ENCODE data around the gene AKR1B1.

Gene AKR1B1

DNA sequence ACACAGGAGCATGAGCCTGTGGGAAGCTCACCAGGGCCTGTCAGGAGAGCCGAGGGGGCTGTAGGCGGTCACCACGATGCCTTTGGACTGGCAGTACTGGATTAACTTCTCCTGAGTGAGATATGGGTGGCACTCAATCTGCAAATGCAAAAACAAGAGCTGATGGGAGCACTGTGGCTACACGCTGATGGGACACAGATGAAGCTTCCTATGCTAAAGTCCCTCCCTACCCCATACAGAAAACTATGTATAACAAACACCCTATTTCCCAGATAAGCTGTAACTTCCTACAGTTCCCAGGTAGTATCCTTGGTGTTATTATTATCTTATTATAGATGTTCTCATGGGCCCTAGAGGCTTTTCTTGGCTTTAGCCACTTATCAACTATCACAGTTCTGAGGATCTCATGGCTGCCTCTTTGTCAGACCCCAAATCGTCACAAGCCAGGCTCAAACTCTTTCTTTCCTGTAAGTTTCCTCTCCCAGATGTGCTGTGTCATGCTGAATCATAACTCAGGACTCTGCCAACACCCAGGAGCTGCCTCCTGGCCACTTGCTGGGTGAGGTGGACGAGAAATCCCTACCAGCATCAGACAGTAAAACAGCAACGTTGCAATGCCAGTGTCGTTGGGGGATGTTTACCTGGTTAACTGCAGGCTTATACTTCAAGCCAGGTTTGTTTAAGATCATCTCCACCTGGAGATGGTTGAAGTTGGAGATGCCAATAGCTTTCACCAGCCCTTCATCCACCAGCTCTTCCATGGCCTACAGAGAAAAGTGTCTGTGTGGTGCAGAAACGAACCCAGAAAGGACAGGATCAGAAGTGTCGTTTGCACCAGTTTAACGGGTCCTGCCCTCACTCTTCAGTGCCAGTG, 10.3 kb downstream of the AKR1B1 start:
- peak; percentile 50 for DNase-seq (ENCODE audit: extremely low read depth, low read depth)

DNA sequence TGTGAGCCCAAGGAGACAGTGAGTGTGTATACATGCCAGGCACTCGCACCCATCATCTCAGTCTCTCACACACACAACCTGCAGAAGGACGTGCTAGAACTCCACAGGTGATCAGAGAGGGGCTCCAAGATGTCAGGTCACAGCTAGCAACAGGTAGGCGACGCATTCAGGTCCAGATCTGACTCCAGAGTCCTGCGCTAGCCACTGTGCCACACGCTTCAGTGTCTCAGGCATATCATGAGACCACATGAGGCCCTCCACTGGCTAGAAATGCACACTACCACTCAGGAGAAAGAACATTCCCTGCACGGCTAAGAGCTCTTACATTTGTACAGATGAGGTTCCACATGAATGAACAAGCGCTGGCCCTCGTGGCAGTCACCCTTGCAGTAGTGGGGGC, 11.5 kb downstream of the AKR1B1 start:
- TF ChIP-seq, protein P1, sequence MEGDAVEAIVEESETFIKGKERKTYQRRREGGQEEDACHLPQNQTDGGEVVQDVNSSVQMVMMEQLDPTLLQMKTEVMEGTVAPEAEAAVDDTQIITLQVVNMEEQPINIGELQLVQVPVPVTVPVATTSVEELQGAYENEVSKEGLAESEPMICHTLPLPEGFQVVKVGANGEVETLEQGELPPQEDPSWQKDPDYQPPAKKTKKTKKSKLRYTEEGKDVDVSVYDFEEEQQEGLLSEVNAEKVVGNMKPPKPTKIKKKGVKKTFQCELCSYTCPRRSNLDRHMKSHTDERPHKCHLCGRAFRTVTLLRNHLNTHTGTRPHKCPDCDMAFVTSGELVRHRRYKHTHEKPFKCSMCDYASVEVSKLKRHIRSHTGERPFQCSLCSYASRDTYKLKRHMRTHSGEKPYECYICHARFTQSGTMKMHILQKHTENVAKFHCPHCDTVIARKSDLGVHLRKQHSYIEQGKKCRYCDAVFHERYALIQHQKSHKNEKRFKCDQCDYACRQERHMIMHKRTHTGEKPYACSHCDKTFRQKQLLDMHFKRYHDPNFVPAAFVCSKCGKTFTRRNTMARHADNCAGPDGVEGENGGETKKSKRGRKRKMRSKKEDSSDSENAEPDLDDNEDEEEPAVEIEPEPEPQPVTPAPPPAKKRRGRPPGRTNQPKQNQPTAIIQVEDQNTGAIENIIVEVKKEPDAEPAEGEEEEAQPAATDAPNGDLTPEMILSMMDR (IDR thresholded peaks at IDR 0.05; ENCODE audit: low read depth, low read length, missing control alignments) = no peak
- DNase-seq (ENCODE audit: extremely low read depth, low read depth) = no peak
- H3K4me3 ChIP-seq (replicated peaks; ENCODE audit: low read depth, low read length) = no peak overlapping the region

More for the DNA sequence above, 10.3 kb downstream of the AKR1B1 start:
- H3K4me3 ChIP-seq (replicated peaks; ENCODE audit: low read depth, low read length) = no peak overlapping the region
- TF ChIP-seq, protein P1 (IDR thresholded peaks at IDR 0.05; ENCODE audit: low read depth, low read length, missing control alignments) = no peak

DNA sequence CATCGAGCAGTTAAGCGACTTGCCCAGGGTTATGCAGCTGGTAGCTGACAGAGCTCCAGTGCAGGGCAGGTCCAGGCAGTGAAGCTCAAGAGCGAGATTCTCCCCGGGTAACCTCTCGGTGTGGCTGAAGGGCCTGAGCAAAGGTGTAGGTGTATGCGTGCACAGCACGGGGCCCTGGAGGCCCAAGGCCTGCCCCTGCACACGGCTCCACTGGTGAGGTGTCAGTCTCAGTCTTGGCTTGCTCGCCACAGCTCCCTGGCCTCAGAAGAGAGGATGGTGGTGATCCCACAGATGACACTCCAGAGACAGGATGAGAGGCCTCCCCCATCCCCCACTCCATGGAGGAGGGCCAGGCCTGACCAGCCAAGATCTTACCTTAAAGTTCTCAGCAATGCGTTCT, 12.0 kb downstream of the AKR1B1 start:
- no peak for DNase-seq (ENCODE audit: extremely low read depth, low read depth)
- H3K4me3 ChIP-seq (replicated peaks; ENCODE audit: low read depth, low read length) = no peak overlapping the region
- TF ChIP-seq, protein P1 (IDR thresholded peaks at IDR 0.05; ENCODE audit: low read depth, low read length, missing control alignments) = no peak

DNA sequence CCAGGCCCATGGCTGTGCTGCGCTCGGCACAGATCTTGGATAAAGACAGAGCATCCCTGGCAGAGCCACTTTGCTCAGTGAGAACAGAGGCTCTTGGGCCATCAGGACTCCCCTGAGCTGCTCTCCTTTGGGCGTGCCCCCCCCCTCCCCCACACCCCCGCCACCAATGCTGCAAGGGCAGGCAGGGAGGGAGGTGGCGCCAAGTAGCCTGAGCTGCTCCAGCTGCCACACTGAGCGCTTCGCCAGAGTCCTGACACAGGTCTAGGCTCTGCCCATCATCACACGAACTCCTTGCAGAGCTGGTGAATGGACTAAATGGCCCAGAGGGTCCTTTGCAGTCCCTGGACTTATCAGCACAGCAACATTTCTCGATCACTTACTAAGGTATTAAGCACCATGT, 12.5 kb downstream of the AKR1B1 start:
- TF ChIP-seq, protein P1 (IDR thresholded peaks at IDR 0.05; ENCODE audit: low read depth, low read length, missing control alignments) = no peak
- no peak for DNase-seq (ENCODE audit: extremely low read depth, low read depth)
- no peak overlapping the region for H3K4me3 ChIP-seq (replicated peaks; ENCODE audit: low read depth, low read length)

DNA sequence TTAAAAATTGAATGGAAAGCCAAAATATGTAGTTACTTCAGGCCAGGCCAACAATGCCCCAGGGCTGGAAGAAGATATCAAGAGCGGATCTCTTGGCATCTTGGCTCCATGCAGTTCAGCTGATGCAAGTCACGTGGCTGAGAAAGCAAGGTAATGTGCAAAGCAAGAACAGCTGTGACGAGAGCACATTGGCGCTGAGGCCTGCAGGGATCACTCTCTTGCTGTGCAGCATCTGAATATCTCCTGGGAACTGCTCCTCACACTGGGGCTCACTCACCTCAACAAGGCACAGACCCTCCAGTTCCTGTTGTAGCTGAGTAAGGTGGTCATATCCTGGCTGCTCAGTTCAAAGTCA, 14.0 kb downstream of the AKR1B1 start:
- TF ChIP-seq, protein P1 (IDR thresholded peaks at IDR 0.05; ENCODE audit: low read depth, low read length, missing control alignments) = no peak
- DNase-seq (ENCODE audit: extremely low read depth, low read depth) = no peak
- no peak overlapping the region for H3K4me3 ChIP-seq (replicated peaks; ENCODE audit: low read depth, low read length)

DNA sequence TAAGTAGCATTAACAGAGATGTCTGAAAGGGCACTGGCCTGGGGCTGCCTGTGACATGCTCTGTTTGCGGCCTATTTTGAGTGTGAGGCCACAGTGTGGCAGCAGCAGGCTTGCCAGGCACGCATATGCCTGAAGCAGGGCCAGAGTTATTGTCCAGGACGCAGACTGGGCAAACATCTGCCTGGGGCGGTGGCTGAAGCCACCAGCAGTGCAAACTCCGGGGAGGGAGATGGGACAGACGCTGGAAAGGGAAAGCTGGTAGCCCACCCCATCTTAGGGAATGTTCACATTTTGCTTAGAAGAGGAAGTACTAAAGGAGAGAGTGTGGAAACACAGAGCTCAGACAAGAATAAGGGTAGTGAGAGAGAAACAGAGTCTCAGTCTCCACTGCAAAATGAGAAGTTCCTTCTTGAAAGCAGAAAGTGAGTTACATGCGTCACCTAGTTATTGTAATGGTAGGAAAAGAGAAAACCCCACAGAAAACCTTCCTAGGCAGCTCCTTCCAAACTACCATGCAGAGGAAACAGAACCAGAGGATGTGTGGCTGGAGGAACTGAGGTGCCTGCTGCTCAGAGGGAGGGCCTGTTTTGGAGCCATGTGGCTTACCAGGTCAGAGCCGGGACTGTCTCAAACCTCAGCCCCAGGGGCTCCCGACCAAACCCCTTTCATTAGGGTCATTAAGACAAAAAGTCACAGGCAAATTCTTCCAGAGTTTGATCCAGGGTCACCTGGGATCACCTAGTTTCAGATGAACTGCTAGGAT, 14.5 kb downstream of the AKR1B1 start:
- DNase-seq (ENCODE audit: extremely low read depth, low read depth) = no peak
- TF ChIP-seq, protein P1 (IDR thresholded peaks at IDR 0.05; ENCODE audit: low read depth, low read length, missing control alignments) = peak; percentile 2
- H3K4me3 ChIP-seq (replicated peaks; ENCODE audit: low read depth, low read length) = no peak overlapping the region
